GM12873 (cell line): ENCODE results near the gene EMC10.

Experiments used
- CTCF ChIP-seq: IDR thresholded peaks from 2 replicates; pipeline ENCODE4 v1.5.1; 2012; ENCODE audit warnings: low read depth, mild to moderate bottlenecking, moderate library complexity, low read length, control low read depth; ENCODE audit not compliant: insufficient read depth; ENCODE audit errors: missing control alignments

The EMC10 gene

GRCh38 chr19:50510700-50511068, 34.4 kb downstream of the EMC10 start:
- no peak for TF ChIP-seq CTCF

- no peak for TF ChIP-seq CTCF
Observed at GRCh38 chr19:50511069-50511822, 34.9 kb downstream of the EMC10 start, which contains the start of gene JOSD2. TSS of gene JOSD2 (minus strand) at chr19:50511191. CDS start at chr19:50510431, 760 bp downstream.

- no peak for TF ChIP-seq CTCF
Observed at GRCh38 chr19:50512112-50512998, 36.0 kb downstream of the EMC10 start.

- no peak for TF ChIP-seq CTCF
Observed at GRCh38 chr19:50512999-50513745, 36.9 kb downstream of the EMC10 start.

GRCh38 chr19:50513746-50514345, 37.5 kb downstream of the EMC10 start, which contains the start of gene ASPDH:
TSS of gene ASPDH (minus strand) at chr19:50513913. CDS start at chr19:50513823, 90 bp downstream.
- TF ChIP-seq CTCF, result no peak

- no peak for TF ChIP-seq CTCF
Observed at GRCh38 chr19:50514346-50515167, 38.2 kb downstream of the EMC10 start.
